Right ventricle myocardium superior (tissue), 1 donor: ENCODE measurements around the gene FCGR2B. TPM values are rescaled to one million over a fixed set of nuclear protein-coding genes. Genes with fewer than 3 reads are reported as not detected.
"Not testable (repeated sequence)": the region's sequence is repeated elsewhere in the genome, so short reads cannot be mapped to it uniquely, and the experiment has no call there.

Experiments used
- ATAC-seq: fragments of 200-7000 bp; cut with Tn5 transposase; one replicate; pipeline ENCODE4 v1.9.1; 2020; ENCODE audit warnings: mild to moderate bottlenecking; ENCODE audit not compliant: poor library complexity
- DNase-seq: peaks from one replicate; pipeline ENCODE4 v3.0.0-alpha.2; 2020
- intact Hi-C: fragments of 100-400 bp; cut with DNase I; formaldehyde crosslinking; loops from one replicate; pipeline ENCODE4 v1.11.2; 2022
- total RNA-seq: library from RNA; stranded (reverse); fragmentation: NEBNext Ultra II Directional; extraction: Animal tissue kit (Norgen Biotek cat#: 25700); gene quantifications from one replicate; pipeline ENCODE4 v1.2.1, GENCODE V29; 2021
- donor health status: DM: no; HTN: yes; CAD: no; lungs with severe emphysema.

The FCGR2B gene
- total RNA-seq, 1 donor from 2014 or later: 17.5 TPM

- DNase-seq: no peak
- intact Hi-C loops: no loop called here
- ATAC-seq: no peak
Measured at GRCh38 chr1:161723459-161724141, 60.7 kb downstream of the FCGR2B start.

- ATAC-seq, DNase-seq, intact Hi-C loops: not testable (repeated sequence)
Measured at GRCh38 chr1:161725258-161725907, 62.4 kb downstream of the FCGR2B start.

- ATAC-seq: peak; percentile 54
- peak; percentile 75 for DNase-seq
- intact Hi-C loops: no loop called here
Measured at GRCh38 chr1:161725908-161726472, 63.0 kb downstream of the FCGR2B start.

- DNase-seq (peak; percentile 92), ATAC-seq (peak; percentile 93)
- intact Hi-C loops: no loop called here
Measured at GRCh38 chr1:161726473-161727255, 63.7 kb downstream of the FCGR2B start.

GRCh38 chr1:161727256-161727924, 64.4 kb downstream of the FCGR2B start:
- no peak for ATAC-seq
- intact Hi-C loops: no loop called here
- DNase-seq: no peak

Other genes with a start within 250 kb of the FCGR2B start
- gene FCGR2A, start 157.7 kb upstream of the FCGR2B start, total RNA-seq: 13.6 TPM
- 1.3 TPM for gene HSPA6, start 138.6 kb upstream of the FCGR2B start, total RNA-seq
- 23.0 TPM for gene FCGR3A, start 113.3 kb upstream of the FCGR2B start, total RNA-seq
- gene FCGR3B, start 32.0 kb upstream of the FCGR2B start, total RNA-seq: 1.8 TPM
- not detected for gene FCRLA, start 44.1 kb downstream of the FCGR2B start, total RNA-seq
- 0.19 TPM for gene FCRLB, start 58.4 kb downstream of the FCGR2B start, total RNA-seq
- gene DUSP12, start 86.6 kb downstream of the FCGR2B start, total RNA-seq: 6.9 TPM
- gene ATF6, start 103.2 kb downstream of the FCGR2B start, total RNA-seq: 12.2 TPM